Neural cell (in vitro differentiated cells): ENCODE results near the gene MCCC1.

ENCODE experiments used
- EP300 ChIP-seq: fragments of 450-650 bp; conservative IDR thresholded peaks from 2 replicates; pipeline ENCODE4 v1.6.1; 2014; ENCODE audit warnings: antibody characterized with exemption, mild to moderate bottlenecking, moderate library complexity; ENCODE audit not compliant: poor library complexity, severe bottlenecking
- EZH2 ChIP-seq: fragments of 200-600, 300-800 bp; shearing (Covaris generic), sonication (generic); IDR thresholded peaks from 2 replicates; pipeline ENCODE4 v1.6.1; 2014; ENCODE audit warnings: antibody characterized with exemption, low read length, borderline replicate concordance, mild to moderate bottlenecking; ENCODE audit not compliant: insufficient read depth, poor library complexity, severe bottlenecking
- MXI1 ChIP-seq: fragments of 450-650 bp; conservative IDR thresholded peaks from 2 replicates; pipeline ENCODE4 v1.6.1; 2014; ENCODE audit warnings: antibody characterized with exemption, mild to moderate bottlenecking; ENCODE audit not compliant: poor library complexity, severe bottlenecking
- POLR2AphosphoS5 ChIP-seq: IDR thresholded peaks from 2 replicates; pipeline ENCODE4 v1.6.1; 2012
- RAD21 ChIP-seq: fragments of 450-650 bp; conservative IDR thresholded peaks from 2 replicates; pipeline ENCODE4 v1.6.1; 2014; ENCODE audit warnings: antibody characterized with exemption, mild to moderate bottlenecking, moderate library complexity
- SMC3 ChIP-seq: fragments of 450-650 bp; conservative IDR thresholded peaks from 2 replicates; pipeline ENCODE4 v1.6.1; 2014; ENCODE audit warnings: antibody characterized with exemption, mild to moderate bottlenecking, moderate library complexity; ENCODE audit not compliant: poor library complexity
- TAF1 ChIP-seq: IDR thresholded peaks from 2 replicates; pipeline ENCODE4 v1.6.1; 2012; ENCODE audit warnings: low read depth
- TF ChIP-seq, protein P1 (sequence below): fragments of 450-650 bp; IDR thresholded peaks from 2 replicates; pipeline ENCODE4 v1.5.1; 2014; ENCODE audit warnings: antibody characterized with exemption, mild to moderate bottlenecking, moderate library complexity; ENCODE audit not compliant: poor library complexity, severe bottlenecking
- TF ChIP-seq, protein P2 (sequence below): IDR thresholded peaks from 2 replicates; pipeline ENCODE4 v1.6.1; 2012; ENCODE audit warnings: borderline replicate concordance

DNA sequence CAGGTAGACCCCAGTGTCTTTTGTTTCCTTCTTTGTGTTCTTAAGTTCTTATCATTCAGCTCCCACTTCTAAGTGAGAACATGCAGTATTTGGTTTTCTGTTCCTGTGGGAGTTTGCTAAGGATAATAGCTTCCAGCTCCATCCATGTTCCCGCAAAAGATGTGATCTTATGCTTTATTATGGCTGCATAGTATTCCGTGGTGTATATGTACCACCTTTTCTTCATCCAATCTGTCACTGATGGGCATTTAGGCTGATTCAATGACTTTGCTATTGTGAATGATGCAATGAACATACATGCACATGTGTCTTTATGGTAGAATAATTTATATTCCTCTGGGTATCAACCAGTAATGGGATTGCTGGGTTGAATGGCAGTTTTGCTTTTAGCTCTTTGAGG is 24.4 kb downstream of the MCCC1 start:
- TF ChIP-seq EZH2, result no peak
- no peak for TF ChIP-seq POLR2AphosphoS5
- TF ChIP-seq, protein P1, sequence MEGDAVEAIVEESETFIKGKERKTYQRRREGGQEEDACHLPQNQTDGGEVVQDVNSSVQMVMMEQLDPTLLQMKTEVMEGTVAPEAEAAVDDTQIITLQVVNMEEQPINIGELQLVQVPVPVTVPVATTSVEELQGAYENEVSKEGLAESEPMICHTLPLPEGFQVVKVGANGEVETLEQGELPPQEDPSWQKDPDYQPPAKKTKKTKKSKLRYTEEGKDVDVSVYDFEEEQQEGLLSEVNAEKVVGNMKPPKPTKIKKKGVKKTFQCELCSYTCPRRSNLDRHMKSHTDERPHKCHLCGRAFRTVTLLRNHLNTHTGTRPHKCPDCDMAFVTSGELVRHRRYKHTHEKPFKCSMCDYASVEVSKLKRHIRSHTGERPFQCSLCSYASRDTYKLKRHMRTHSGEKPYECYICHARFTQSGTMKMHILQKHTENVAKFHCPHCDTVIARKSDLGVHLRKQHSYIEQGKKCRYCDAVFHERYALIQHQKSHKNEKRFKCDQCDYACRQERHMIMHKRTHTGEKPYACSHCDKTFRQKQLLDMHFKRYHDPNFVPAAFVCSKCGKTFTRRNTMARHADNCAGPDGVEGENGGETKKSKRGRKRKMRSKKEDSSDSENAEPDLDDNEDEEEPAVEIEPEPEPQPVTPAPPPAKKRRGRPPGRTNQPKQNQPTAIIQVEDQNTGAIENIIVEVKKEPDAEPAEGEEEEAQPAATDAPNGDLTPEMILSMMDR, result no peak
- no peak for TF ChIP-seq SMC3
- TF ChIP-seq, protein P2, sequence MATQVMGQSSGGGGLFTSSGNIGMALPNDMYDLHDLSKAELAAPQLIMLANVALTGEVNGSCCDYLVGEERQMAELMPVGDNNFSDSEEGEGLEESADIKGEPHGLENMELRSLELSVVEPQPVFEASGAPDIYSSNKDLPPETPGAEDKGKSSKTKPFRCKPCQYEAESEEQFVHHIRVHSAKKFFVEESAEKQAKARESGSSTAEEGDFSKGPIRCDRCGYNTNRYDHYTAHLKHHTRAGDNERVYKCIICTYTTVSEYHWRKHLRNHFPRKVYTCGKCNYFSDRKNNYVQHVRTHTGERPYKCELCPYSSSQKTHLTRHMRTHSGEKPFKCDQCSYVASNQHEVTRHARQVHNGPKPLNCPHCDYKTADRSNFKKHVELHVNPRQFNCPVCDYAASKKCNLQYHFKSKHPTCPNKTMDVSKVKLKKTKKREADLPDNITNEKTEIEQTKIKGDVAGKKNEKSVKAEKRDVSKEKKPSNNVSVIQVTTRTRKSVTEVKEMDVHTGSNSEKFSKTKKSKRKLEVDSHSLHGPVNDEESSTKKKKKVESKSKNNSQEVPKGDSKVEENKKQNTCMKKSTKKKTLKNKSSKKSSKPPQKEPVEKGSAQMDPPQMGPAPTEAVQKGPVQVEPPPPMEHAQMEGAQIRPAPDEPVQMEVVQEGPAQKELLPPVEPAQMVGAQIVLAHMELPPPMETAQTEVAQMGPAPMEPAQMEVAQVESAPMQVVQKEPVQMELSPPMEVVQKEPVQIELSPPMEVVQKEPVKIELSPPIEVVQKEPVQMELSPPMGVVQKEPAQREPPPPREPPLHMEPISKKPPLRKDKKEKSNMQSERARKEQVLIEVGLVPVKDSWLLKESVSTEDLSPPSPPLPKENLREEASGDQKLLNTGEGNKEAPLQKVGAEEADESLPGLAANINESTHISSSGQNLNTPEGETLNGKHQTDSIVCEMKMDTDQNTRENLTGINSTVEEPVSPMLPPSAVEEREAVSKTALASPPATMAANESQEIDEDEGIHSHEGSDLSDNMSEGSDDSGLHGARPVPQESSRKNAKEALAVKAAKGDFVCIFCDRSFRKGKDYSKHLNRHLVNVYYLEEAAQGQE, result no peak
- TF ChIP-seq TAF1, result no peak
- TF ChIP-seq EP300, result no peak
- TF ChIP-seq RAD21, result no peak
- no peak for TF ChIP-seq MXI1
